ENCODE data around the gene TMEM223.
A peak's percentile ranks its signal among the peaks of the same experiment; 100 is the strongest.

GRCh38 chr11:62832336-62833234, 40.8 kb upstream of the TMEM223 start, which contains the start of gene TEX54:
- 0 out of 2 replicates have a peak, but pooled peaks have one; percentile 16 for TF ChIP-seq ZNF660 (tag by site-specific recombination; IDR thresholded peaks at IDR 0.05)
- TF ChIP-seq, protein P1, sequence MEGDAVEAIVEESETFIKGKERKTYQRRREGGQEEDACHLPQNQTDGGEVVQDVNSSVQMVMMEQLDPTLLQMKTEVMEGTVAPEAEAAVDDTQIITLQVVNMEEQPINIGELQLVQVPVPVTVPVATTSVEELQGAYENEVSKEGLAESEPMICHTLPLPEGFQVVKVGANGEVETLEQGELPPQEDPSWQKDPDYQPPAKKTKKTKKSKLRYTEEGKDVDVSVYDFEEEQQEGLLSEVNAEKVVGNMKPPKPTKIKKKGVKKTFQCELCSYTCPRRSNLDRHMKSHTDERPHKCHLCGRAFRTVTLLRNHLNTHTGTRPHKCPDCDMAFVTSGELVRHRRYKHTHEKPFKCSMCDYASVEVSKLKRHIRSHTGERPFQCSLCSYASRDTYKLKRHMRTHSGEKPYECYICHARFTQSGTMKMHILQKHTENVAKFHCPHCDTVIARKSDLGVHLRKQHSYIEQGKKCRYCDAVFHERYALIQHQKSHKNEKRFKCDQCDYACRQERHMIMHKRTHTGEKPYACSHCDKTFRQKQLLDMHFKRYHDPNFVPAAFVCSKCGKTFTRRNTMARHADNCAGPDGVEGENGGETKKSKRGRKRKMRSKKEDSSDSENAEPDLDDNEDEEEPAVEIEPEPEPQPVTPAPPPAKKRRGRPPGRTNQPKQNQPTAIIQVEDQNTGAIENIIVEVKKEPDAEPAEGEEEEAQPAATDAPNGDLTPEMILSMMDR (tag by site-specific recombination; IDR thresholded peaks at IDR 0.05), result no peak
- no peak for TF ChIP-seq ZBTB7A (tag by site-specific recombination; IDR thresholded peaks at IDR 0.05; ENCODE audit: low read depth)
- TF ChIP-seq ZNF274 (IDR thresholded peaks at IDR 0.05; ENCODE audit: low read length), result no peak
- no peak for TF ChIP-seq ZNF274 (tag by site-specific recombination; IDR thresholded peaks at IDR 0.05; ENCODE audit: borderline replicate concordance)
- no peak for TF ChIP-seq ZNF837 (tag by site-specific recombination; IDR thresholded peaks at IDR 0.05)
- no peak for TF ChIP-seq ZNF510 (tag by site-specific recombination; IDR thresholded peaks at IDR 0.05; ENCODE audit: insufficient replicate concordance)
- TF ChIP-seq ZNF530 (tag by site-specific recombination; IDR thresholded peaks at IDR 0.05; ENCODE audit: low read depth), result no peak
